Left forelimb (tissue), 1 donor: ENCODE results near the gene RPP38.

Experiments
- DNase-seq: peaks from one replicate; pipeline ENCODE4 v3.0.0-alpha.2; 2018; ENCODE audit warnings: low spot score

Gene RPP38

GRCh38 chr10:15152556-15152955 lies 55.4 kb downstream of the RPP38 start:
- DNase-seq = no peak
